ENCODE results near the gene MXI1. TPM values are rescaled to one million over a fixed set of nuclear protein-coding genes. Genes with fewer than 3 reads are reported as not detected.
A peak's percentile ranks its signal among the peaks of the same experiment; 100 is the strongest.

MXI1 gene
- total and polyA plus RNA-seq, 2 of the 4 experiments (the other 2 are of a cell fraction), result 7.2 to 11.8 TPM

DNA sequence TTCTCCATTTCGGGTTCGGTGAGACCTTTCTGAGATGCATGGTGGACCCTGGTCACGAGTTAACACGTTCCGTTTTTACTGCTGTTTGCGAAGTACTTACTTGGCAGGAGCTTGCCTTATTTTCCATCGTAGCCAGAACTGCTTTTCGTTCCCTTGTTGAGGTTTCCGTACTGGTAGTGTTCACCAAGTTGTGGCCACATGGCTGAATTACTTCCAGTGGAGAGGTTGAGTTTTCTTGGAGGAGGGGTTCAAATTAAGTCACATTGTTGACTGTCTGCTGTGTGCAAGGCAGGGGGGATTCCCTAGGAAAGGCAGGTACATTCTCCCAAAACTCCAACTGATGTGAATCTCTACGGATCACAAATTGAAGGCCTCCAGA is 4.0 kb downstream of the MXI1 start:
- peak overlapping the region; percentile 75 for H3K4ac ChIP-seq (ENCODE audit: low read depth, low read length)
- intact Hi-C loops (cut with micrococcal nuclease), result no loop called here
- H3K9me3 ChIP-seq (ENCODE audit: control insufficient read depth, insufficient read depth, low read length), result no peaks in the 10 kb centered on the region
- peak overlapping the region in 1 of 2 experiments; percentile 73; a peak in 2 of 4 replicates for H4K8ac ChIP-seq (ENCODE audit: low read depth in 2 of 2, low read length in 2 of 2)
- peak overlapping the region; percentile 50 for H3K18ac ChIP-seq (ENCODE audit: low read depth, low read length)
- DNase-seq (no peak), ATAC-seq (ENCODE audit: low read depth) (no peak)
- peak overlapping the region; percentile 96 for H2AK9ac ChIP-seq (replicated peaks; ENCODE audit: low read depth, low read length, poor library complexity)
- POLR2A ChIA-PET (ENCODE audit: unreplicated experiment), result no interaction called here
- peak overlapping the region; percentile 58; the same call in 1 of the 2 replicates for H2BK120ac ChIP-seq (ENCODE audit: low read depth, low read length)
- H4K5ac ChIP-seq (ENCODE audit: low read depth, low read length), result peak overlapping the region; percentile 32; the same call in 1 of the 2 replicates
- H3K14ac ChIP-seq (replicated peaks; ENCODE audit: low read depth, low read length), result peak overlapping the region; percentile 74
- H4K91ac ChIP-seq (ENCODE audit: insufficient read depth, low read depth, low read length), result peak overlapping the region; percentile 7; the same call in 1 of the 2 replicates
- peak overlapping the region; percentile 73 for H3K23ac ChIP-seq (ENCODE audit: low read depth, low read length)
- H3K79me1 ChIP-seq (ENCODE audit: low read depth in 1 of 2, low read length in 2 of 2), result peaks cover 2 to 12% of the 10 kb centered on the region in 2 experiments; a peak in 2 of 4 replicates
- peak overlapping the region; percentile 56 for H2BK5ac ChIP-seq (ENCODE audit: low read depth, low read length, poor library complexity, severe bottlenecking)
- H3K9me1 ChIP-seq (ENCODE audit: insufficient read depth, low read length), result no peaks in the 10 kb centered on the region
- H3K27ac ChIP-seq (ENCODE audit: insufficient read depth, low read length), result peak overlapping the region; percentile 75
- peak overlapping the region; percentile 73; the same call in 1 of the 2 replicates for H2BK20ac ChIP-seq (ENCODE audit: low read depth, low read length)
- H3K4me1 ChIP-seq (ENCODE audit: control insufficient read depth, insufficient read depth, low read length), result peaks cover 11% of the 10 kb centered on the region
- dilution Hi-C loops (cut with HindIII; ENCODE audit: low sequenced_read_pairs, unreplicated experiment), result no loop called here
- peak overlapping the region; percentile 88 for H2AFZ ChIP-seq (replicated peaks; ENCODE audit: low read length, poor library complexity)
- in situ Hi-C loops (cut with MboI; ENCODE audit: low sequenced_read_pairs), result no loop called here
- no peaks in the 10 kb centered on the region; the same call in 1 of the 2 replicates for H4K20me1 ChIP-seq (ENCODE audit: insufficient read depth, low read length)
- peak overlapping the region; percentile 94 for H3K4me2 ChIP-seq (ENCODE audit: low read depth, low read length)
- BruUV-seq (replicated peaks), result no TSS peak
- peak overlapping the region; percentile 60; the same call in 2 of the 3 replicates for H2BK15ac ChIP-seq (ENCODE audit: low read depth, low read length)
- 0% methylated on average over 6 of the region's 10 CpGs; no CpG with 5 or more reads in 1 of the 2 experiments for WGBS, 2 experiments (ENCODE audit: extremely low coverage in 2 of 2, insufficient read length in 1 of 2)
- H3K36me3 ChIP-seq (ENCODE audit: control insufficient read depth, insufficient read depth, low read length), result no peaks in the 10 kb centered on the region
- H3K4me3 ChIP-seq (ENCODE audit: insufficient read depth, low read depth, low read length), result peak overlapping the region; percentile 49
- no peaks in the 10 kb centered on the region for H3K27me3 ChIP-seq (ENCODE audit: control insufficient read depth, insufficient read depth, low read length)
- H3K9ac ChIP-seq (ENCODE audit: low read depth, low read length), result peak overlapping the region; percentile 80
- CTCF ChIA-PET, result interaction anchor here (0.7 to 1.7 kb wide), 5 partner anchors 9 to 327 kb away, joined by 3 to 6 read pairs (median 4); no protein-coding TSS in a partner anchor
- TF ChIP-seq MAFK (IDR thresholded peaks at IDR 0.05; ENCODE audit: low read depth, low read length), result no peak
- no peak for TF ChIP-seq MXI1 (IDR thresholded peaks at IDR 0.05; ENCODE audit: borderline replicate concordance, low read depth, low read length)
- no peak for TF ChIP-seq FOS (IDR thresholded peaks at IDR 0.05; ENCODE audit: low read depth, low read length)
- TF ChIP-seq SMC3 (IDR thresholded peaks at IDR 0.05; ENCODE audit: low read depth, low read length), result no peak
- TF ChIP-seq RAD21 (IDR thresholded peaks at IDR 0.05; ENCODE audit: low read length), result no peak
- TF ChIP-seq POLR2A (IDR thresholded peaks at IDR 0.05; ENCODE audit: low read depth, low read length), result no peak
- TF ChIP-seq RFX5 (IDR thresholded peaks at IDR 0.05; ENCODE audit: low read depth, low read length), result no peak
- no peak for TF ChIP-seq CEBPB (IDR thresholded peaks at IDR 0.05; ENCODE audit: low read depth, low read length)
- TF ChIP-seq, protein P1, sequence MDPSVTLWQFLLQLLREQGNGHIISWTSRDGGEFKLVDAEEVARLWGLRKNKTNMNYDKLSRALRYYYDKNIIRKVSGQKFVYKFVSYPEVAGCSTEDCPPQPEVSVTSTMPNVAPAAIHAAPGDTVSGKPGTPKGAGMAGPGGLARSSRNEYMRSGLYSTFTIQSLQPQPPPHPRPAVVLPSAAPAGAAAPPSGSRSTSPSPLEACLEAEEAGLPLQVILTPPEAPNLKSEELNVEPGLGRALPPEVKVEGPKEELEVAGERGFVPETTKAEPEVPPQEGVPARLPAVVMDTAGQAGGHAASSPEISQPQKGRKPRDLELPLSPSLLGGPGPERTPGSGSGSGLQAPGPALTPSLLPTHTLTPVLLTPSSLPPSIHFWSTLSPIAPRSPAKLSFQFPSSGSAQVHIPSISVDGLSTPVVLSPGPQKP (IDR thresholded peaks at IDR 0.05; ENCODE audit: borderline replicate concordance, low read depth, low read length), result no peak
- TF ChIP-seq NFE2L2 (IDR thresholded peaks at IDR 0.05; ENCODE audit: low read depth, low read length), result no peak
- 0 out of 2 replicates have a peak overlapping the region, but pooled peaks have one; percentile 25 for H3K56ac ChIP-seq (ENCODE audit: extremely low read depth, insufficient read depth, low read length)
- peak overlapping the region; percentile 21; the same call in 1 of the 2 replicates for H2AK5ac ChIP-seq (ENCODE audit: low read depth, low read length)
